CD4-positive, alpha-beta T cell treated with Interleukin-10 for 1 hour (primary cell): ENCODE results near the gene TIAM2.
"Not testable (repeated sequence)": the region's sequence is repeated elsewhere in the genome, so short reads cannot be mapped to it uniquely, and the experiment has no call there.

Experiments
- DNase-seq: peaks from one replicate; pipeline ENCODE4 v3.0.0-alpha.2; 2020

Gene TIAM2

DNA sequence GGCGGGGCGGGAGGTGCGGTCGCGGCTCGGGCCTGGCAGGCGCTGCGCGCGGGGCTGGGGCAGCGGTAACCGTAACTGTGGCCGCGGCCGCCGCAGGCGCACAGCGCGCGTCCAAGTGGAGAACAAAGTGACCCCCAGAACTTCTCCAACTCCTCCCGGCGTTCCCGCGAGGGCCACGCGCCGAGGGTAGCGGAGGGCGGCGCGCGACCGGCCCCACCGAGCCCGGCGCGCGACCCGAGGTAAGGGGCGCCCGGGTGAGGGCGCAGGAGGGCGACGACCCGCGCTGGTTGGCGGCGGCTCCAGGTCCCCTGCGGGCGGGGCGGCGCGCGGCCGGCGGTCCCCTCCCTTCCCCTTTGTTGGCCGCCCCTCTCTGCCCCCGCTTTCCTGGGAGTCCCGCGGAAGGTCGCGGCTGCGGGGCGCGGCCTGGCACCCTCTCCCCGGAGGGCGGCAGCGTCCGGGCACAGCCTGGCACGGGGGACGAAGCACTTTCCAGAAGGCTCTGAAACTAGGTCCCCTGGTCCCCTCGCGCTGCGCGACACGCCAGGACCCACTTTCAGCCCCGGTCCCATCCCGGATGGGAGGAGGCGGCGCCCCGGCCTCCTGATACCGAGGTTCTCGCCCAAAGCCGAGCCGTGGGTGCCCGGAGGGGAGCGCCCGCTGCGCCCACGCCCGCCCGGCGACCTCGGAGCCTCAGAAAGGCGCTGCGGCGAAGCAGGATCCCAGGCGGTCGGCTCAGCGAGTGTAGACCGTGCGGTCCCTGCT is at the start of gene TIAM2:
TSS of gene TIAM2 (plus strand) at position 62 of the 762 bp plus-strand sequence. CDS start 133,909 bp downstream, outside the sequence.
- no peak for DNase-seq

DNA sequence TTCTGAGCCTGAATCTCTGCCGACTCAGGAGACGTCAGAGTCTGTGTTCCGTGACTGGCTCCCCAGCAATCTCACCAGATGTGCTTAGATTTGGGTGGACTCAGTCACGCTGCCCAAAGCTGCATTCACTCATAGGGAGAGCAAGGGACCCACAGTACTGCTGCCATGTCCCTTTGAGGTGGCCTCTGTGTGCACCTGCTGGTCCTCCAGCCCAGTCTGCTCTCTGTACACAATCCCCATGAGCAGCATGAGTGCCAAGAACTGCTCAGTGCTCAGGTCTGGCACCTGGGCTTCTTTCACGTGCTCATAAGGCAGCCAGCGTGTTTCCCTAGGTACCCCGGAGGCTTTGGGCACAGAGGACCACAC is 44.2 kb upstream of the TIAM2 start:
- no peak for DNase-seq

DNA sequence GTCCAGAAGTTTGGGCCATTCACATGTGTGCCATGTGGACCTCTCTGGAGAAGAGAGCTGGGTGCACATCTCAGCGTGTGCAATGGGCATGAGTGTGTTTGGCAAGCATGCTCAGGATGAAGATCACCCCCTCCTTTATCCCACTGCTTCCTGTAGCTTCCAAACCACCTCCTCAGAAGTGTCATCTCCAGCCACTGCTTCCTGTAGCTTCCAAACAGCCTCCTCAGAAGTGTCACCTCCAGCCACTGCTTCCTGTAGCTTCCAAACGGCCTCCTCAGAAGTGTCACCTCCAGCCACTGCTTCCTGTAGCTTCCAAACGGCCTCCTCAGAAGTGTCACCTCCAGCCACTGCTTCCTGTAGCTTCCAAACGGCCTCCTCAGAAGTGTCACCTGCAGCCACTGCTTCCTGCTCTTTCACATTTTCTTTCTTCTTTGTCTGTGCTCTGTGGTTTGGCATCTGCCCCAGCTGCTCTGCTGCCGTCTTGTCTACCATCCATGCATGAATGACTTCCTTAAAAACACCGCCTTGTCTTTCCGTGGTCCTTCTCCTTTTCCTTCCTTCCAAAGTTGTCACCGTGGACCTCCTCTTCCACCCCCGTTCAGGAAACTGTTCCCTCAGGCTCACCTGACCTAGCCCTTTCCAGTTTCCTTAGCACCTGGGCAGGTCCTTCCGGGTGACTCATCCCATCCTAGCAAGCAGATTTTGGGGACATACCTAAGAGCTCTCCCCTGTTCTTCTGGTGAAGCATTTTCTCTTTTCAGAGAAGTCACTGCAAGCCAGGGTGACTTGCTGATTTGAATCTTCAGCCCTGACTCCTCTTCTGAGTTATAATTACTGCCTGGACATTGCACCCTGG is 43.5 kb upstream of the TIAM2 start:
- DNase-seq: peak; percentile 35

DNA sequence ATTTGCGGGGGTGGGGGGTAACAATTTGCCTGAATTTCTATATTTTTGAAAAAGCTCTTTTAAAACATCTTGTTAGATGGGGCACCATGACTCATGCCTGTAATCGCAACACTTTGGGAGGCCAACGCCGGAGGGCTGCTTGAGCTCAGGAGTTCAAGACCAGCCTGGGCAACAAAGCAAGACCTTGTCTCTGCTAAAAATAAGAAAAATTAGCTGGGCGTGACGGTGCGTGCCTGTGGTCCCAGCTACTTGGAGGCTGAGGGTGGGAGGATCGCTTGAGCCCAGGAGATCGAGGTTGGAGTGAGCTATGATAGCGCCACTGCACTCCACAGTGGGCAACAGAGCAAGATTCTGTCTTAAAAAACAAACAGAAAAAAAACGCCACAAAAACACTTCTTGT is 41.5 kb upstream of the TIAM2 start:
- no peak for DNase-seq

DNA sequence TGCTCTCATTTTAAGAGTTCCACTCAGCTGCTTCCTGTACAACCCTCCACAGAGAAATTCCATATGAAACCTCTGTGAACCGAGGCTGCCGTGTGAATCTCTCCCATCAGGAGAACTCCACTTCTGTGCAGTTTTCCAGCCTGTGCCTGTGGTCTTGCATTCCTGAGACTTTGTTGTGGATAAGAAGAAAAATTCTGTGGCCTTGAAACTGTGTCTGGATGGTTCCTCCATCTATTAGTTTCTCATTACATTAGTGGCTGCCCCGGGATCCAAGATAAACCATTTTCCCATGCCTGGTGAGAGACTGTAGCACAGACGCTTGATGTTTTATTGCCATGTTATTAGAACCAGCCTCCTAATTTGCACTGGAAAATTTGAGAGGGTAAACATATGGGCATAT is 40.8 kb upstream of the TIAM2 start:
- DNase-seq: no peak

DNA sequence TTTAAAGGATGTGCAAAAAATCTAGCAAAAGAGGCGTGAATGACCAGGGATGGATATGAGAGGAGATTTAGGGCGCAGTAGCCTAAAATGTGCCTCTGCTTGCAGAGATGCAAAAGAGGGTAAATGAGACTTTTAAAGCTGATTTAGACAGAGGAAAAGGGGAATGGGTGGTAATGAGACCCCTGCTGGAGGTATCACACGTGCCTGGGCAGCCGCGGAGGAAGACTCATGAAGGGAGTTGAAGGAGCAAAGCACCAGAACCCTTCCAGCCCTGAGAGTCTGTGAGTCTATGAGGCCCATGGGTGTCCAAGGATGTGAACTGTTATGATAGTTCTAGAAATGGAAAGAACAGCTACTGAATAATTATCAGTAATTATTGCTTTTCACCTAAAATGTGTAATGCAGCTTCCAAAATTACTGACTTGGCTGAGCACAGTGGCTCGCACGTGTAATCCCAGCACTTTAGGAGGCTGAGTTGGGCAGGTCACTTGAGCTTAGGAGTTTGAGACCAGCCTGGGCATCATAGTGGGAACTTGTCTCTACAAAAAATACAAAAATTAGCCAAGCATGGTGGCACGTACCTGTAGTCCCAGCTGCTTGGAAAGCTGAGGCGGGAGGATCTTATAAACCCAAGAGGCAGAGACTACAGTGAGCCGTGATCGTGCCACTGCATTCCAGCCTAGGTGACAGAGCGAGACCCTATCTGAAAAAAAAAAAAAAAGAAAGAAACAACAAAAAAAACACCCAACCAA is 38.2 kb upstream of the TIAM2 start:
- DNase-seq: no peak

DNA sequence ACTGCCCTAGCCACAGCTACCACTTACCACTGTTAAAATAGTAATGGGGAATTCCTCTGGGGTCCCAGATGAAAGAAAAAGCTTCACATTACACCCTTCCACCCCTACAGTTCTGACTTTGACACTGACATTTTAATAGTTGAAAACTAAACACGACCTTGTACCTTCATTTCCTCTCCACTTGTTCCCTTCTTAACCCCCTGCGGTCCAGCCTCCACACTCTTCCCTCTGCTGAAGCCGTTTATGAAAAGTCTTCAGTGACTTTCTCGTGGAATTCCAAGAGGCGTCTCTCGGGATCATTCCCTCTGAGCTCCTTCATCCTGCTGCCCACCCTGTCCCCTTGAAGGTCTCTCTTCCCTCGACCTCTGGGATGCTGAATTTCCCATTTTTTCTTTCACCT is 36.6 kb upstream of the TIAM2 start:
- DNase-seq: no peak

DNA sequence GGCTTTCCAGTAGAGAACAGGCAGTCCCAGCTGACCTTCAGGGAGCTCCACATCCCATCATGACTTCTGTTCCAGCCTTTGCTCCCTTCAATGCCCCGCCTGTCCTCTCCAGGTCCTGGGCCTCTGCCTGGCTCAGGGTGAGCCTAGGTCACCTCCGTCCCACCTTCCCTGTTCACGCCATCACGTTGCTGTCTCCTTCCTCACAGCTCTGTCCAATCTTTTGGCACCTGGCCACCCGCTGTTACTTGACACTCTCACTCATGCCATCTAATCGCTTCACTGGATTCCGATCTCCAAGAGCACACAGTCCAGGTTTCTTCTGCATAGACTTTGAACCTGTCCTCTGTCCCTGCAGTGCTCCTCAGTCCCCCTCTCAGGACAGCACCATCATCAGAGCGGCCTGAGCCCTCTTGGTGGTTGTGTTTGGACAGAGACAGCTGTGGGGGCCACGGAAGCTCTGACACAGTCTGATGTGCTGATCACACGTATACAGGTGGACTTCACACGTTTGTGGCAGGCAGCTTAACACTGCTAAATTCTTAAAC is 34.7 kb upstream of the TIAM2 start:
- DNase-seq: no peak

DNA sequence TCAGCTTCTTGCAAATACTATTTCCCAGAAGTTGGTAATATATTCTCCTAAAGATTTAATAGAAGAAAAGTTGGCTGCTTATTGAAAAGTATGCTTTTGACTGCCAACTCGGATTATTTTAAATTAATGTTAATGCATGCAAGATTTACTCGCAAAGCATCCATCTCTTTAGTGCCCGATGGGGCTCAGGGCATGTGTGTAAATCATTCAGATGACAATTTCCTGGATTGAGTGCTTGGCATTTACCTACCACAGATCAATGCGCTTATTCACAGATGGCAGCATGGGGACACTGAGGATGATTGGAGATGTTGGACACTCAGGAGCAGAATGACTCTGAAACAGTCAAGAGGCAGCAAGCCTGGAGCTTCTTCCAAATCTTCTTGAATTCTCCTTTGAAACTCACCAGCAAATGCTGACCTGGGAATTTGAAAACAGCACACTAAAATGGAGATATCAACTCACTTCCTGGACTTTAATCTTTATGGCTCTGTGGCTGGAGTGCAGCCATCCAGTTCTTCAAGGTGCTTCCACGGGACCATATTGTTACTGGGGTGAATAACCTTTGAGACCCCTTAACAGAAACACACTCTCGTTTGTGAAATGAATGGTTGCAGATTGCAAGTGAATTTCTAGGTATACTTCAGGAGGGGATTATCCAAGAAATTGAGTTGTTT is 34.1 kb upstream of the TIAM2 start:
- no peak for DNase-seq

DNA sequence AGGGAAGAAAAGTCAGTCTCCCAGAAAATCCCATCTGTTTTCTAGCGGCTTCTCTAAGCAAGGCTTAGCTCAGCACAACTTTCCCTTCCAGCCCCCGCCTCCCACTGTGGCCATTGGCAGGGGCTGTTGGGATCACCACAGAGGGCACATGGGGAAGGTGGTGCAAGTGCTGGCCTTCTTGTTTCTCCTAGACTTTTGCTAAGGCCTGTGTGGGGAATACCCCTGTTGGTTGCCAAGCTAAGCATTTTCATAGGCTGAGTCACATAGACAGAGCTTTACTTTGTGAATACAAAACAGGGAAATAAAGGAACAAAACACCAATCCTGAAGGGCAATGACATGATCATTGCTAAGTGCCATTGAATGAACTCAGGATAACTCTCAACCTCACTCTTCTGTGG is 32.4 kb upstream of the TIAM2 start:
- no peak for DNase-seq

DNA sequence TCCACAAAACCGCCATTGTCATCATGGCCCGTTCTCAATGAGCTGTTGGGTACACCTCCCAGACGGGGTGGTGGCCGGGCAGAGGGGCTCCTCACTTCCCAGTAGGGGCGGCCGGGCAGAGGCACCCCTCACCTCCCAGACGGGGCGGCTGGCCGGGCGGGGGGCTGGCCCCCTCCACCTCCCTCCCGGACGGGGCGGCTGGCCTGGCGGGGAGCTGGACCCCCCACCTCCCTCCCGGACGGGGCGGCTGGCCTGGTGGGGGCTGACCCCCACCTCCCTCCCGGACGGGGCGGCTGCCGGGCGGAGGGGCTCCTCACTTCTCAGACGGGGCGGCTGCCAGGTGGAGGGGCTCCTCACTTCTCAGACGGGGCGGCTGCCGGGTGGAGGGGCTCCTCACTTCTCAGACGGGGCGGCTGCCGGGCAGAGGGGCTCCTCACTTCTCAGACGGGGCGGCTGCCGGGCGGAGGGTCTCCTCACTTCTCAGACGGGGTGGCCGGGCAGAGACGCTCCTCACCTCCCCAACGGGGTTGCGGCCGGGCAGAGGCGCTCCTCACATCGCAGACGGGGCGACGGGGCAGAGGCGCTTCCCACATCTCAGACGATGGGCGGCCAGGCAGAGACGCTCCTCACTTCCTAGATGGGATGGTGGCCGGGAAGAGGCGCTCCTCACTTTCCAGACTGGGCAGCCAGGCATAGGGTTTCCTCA is 28.9 kb upstream of the TIAM2 start:
- DNase-seq: not testable (repeated sequence)

DNA sequence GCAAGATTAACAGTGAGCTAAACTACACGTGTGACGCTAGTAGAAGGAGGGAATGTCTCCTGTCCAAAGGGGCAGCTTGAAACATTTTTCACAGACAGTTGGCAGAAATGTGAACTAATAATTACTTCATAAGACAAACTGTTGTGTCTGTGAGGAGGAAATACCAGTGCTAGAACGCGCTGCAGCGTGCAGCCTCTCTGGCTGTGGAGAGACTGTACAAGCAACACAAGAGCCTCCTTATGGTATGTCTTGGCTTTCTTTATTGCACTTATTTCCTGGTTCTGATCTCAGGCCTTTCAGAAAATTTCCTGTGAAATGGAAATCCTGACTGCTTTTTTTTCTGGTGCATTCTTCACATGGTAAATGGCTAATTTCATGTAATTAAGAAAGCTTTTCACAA is 25.3 kb upstream of the TIAM2 start:
- no peak for DNase-seq

DNA sequence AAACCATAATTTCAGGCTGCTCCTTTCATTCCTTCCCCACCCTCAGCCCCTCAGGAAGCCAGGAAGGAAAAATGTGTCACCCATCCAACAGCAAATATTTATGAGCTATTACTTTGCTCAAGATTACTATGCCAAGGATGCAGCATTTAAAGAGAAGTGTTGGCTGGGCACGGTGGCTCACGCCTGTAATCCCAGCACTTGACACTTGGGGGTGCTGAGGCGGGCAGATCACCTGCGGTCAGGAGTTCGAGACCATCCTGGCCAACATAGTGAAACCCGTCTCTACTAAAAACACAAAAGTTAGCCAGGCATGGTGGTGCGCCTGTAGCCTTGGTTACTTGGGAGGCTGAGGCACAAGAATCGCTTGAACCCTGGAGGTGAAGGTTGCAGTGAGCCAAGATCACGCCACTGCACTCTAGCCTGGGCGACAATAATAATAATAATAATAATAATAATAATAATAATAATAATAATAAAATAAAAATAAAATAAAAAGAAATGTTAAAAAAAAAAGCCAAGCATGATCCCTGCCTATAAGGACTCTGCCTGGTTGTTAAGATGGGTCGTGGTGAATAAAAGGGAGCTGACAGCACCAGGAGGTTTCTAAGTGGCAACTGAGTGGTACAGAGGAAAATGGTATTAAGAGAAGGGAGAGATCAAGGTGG is 20.5 kb upstream of the TIAM2 start:
- DNase-seq: no peak

DNA sequence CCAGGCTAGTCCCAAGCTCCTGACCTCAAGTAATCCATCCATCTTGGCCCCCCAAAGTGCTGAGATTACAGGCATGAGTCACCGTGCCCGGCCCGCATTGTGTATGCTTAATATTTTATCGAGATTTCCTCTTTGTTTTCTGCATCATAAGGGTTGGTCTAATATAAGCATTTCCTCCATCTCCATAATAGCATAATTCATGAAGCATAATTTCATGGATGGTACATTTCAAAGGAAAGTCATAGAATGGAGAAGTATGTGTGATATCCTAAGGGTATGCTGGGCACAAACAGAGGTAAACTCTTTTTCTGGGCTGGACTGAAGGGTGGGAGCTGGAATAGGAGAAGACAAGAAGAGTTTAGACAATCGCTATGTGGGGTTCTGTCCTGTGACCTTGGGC is 17.5 kb upstream of the TIAM2 start:
- no peak for DNase-seq

DNA sequence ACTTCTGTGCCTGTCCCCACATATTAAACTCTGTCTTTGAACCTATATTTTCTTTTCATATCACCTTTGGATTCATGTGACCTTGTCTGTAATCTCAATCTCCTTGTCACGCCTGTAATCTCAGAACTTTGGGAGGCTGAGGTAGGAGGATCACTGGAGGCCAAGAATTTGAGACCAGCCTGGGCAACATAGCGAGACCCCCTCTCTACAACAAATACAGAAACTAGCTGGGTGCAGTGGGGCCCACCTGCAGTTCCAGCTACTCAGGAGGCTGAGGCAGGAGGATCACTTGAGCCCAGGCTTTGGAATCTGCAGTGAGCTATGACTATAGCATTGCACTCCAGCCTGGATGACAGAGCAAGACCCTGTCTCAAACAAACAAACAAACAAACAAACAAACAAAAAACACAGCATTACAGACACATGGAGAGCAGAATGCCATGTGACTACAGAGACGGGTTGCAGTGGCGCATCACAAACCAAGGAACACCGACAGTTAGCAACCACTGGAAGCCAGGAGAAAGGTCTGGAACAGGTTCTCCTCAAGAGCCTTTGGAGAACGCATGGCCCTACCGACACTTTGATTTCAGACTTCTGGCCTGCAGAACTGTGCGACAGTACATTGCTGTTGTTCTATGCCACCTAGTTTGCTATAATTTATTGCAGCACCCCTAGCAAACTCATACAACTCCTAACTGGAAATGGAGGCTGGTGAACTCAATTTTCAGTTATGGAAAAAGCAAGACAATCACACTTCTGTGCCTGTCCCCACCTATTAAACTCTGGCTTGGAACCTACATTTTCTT is 14.6 kb upstream of the TIAM2 start:
- no peak for DNase-seq

DNA sequence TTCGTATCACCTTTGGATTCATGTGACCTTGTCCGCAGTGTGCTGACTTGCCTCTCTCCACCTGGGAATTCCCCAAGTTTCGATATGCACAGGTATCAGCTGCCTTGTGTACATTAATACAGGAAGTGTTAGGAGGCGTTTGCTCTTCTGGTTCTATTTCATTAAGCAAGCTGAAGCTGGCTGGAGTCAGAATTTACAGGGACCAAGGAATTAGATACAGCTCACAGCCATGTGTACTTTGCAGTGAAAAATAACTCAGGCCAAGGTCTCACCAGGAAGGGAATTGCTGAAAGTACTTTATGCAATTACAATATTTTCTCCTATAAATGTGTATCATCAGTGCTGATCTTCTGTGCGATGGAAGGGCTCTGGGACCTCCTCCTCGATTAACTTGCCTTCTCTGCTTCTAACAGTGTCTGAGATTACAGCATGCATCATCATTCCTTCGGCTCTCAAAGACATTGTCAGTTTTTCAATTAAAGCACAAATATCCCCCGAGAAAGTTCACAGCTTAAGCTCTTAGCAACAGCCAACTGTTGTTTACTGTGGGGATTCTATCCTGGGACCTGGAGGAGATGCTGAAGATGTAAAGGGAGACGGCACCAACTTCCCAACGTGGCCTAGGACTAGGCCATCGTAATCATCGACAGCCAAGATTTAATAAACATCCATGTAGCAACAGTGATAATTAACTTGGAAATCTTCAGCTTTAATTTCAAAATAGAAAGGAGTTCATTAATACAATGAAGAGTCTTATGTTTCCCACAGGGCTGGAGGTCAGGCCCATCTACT is 13.8 kb upstream of the TIAM2 start:
- no peak for DNase-seq

DNA sequence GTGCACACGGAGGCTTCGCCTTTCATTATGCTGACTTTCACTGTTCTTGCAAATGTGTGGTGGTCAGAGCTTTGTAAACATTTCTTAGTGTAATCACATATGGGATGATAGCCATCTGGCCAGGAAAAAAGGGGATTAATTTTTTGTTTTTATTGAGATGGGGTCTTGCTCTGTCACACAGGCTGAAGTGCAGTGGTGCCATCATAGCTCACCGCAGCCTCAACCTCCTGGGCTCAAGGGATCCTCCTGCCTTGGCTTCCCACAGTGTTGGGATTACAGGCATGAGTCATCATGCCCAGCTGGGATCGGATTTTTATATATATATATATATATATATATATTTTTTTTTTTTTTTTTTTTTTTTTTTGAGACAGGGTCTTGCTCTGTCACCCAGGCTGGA is 11.0 kb upstream of the TIAM2 start:
- no peak for DNase-seq

DNA sequence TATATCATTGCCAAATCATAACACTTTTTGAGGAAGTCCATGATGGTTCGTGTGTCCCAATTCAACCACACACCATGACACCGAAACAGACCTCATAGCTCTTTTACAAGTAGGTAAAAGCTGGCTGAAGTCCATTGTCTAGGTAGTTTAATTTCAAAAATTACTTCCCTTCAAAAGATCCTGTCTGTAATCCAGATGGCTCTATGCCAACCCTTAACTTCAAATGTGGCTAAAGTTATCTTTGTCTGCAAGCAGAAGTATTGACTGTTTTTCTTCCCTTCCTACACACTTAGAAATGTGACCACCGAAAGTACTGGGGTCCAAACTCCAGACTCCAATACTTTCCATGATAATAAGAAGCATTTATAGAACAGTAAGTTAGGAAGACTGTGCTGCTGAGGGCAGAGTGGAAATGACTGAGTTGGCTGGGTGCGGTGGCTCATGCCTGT is 8.3 kb upstream of the TIAM2 start:
- DNase-seq: no peak

DNA sequence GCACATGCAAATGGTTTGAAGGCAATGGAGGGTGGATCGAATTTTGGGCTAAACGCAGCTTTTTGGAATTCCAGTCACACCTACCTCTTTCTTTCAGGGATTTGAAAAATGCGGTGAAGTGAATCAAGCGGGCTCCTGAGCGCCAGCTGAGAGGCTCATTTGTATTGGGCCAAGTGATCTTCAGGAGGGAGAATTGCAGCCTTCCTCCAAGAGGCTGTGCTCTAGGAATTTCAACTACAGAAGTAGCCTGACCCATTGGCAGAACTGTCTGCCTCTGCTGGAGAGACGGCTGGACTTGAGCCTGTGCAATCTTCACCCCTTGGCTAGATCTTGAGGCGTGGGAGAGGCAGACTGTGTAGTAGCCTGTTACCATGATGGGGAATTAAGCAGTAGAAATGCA is 5.7 kb upstream of the TIAM2 start:
- DNase-seq: no peak

DNA sequence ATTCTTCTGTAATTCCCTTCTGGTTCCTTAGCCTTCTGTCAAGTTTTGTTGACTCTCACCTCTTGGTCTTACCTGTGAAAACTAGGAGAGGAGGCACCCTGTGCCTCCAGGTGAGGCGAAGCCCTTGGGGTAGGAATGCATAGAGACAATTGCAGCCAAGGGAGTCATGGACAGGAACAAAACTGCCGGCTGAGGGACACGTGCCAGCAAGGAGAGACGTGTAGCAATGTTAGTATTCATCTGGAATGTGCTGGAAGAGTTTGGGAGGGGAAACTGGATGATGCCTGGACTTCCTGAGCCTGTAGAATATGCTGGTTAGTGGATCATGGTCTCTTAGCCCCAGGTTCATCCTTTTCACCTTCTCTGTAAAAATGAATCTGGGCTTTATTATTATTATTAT is 3.9 kb upstream of the TIAM2 start:
- no peak for DNase-seq
